ENCODE results near the gene OSGEP.

DNA sequence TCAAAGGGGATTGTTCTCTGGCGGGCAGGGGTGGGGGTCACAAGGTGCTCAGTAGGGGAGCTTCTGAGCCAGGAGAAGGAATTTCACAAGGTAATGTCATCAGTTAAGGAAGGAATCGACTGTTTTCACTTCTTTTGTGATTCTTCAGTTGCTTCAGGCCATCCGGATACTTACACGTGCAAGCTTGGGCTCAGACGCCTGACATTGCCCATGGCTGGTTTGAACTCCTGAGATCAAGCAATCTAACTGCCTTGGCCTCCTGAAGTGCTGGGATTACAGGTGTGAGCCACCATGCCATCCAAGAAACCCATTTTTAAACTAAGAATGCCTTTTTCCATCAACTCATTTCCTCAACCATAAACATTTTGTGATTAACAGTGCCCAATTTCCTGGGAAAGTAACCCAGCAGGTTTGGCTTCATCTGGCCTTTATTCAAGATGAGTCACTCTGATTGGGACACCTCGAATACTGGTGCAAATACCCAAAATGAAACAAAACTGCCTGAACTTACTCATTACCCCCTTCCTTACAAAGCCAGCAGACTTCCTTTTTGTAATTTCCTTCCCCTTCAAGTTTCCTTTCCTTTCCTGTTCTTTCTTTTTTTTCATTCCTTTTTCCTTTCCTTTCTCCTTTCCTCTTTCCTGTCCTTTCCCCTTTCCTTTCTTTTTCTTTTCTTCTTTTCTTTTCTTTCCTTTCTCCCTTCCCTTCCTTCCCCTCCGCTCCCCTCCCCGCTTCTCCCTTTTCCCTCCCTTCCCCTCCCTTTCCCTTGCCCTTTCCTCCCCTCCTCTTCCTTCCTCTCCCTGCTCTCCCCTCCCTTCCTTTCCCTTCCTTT lies 40.5 kb upstream of the OSGEP start:
- TF ChIP-seq, protein P1, sequence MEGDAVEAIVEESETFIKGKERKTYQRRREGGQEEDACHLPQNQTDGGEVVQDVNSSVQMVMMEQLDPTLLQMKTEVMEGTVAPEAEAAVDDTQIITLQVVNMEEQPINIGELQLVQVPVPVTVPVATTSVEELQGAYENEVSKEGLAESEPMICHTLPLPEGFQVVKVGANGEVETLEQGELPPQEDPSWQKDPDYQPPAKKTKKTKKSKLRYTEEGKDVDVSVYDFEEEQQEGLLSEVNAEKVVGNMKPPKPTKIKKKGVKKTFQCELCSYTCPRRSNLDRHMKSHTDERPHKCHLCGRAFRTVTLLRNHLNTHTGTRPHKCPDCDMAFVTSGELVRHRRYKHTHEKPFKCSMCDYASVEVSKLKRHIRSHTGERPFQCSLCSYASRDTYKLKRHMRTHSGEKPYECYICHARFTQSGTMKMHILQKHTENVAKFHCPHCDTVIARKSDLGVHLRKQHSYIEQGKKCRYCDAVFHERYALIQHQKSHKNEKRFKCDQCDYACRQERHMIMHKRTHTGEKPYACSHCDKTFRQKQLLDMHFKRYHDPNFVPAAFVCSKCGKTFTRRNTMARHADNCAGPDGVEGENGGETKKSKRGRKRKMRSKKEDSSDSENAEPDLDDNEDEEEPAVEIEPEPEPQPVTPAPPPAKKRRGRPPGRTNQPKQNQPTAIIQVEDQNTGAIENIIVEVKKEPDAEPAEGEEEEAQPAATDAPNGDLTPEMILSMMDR (IDR thresholded peaks at IDR 0.05): no peak
- no peak for TF ChIP-seq POLR2A (IDR thresholded peaks at IDR 0.05)
